Measurements from ENCODE around the gene TIMP3. TPM values are rescaled to one million over a fixed set of nuclear protein-coding genes. Genes with fewer than 3 reads are reported as not detected.

TIMP3 gene
- total RNA-seq, 1 experiment from 2014 or later, result 3.3 TPM

DNA sequence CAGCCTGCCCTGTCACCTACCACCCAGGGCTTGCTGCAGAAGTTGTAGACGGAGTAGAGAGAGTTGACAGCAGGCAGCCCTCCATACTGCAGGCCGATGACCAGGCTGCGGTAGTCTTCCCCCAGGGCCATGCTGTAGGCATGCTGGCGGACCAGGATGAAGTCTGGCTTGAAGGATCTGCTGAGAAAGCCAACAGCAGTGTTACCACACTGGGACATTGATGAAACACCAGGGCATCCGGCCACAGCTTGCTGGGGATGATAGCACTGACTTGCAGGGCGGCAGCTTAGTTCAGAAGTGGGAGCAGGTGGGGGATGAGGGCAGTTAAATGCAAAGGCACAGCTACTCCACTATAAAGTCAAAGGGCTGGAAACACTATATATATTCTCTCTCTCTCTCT is 67.4 kb downstream of the TIMP3 start:
- POLR2A ChIA-PET, result no interaction called here
- Mint-ChIP-seq H3K27me3 (ENCODE audit: low read depth) (no peaks in the 10 kb centered on the region), H3K9me3 (peaks cover 4% of the 10 kb centered on the region; the same call in 1 of the 2 replicates), H3K36me3 (peaks cover 2% of the 10 kb centered on the region; the same call in 1 of the 2 replicates), H3K27ac (no peak overlapping the region), H3K4me3 (no peak overlapping the region), H3K4me1 (peaks cover 7% of the 10 kb centered on the region; the same call in 1 of the 2 replicates)
- ATAC-seq, result no peak
- DNase-seq (ENCODE audit: low spot score), result no peak
- CTCF ChIA-PET, result interaction anchor here (0.6 kb wide), 1 partner anchor 107 kb away, joined by 3 read pairs; no protein-coding TSS in a partner anchor
- TF ChIP-seq SMAD4 (CRISPR knock-in tag; IDR thresholded peaks at IDR 0.05) (no peak), NR3C1 (CRISPR knock-in tag; conservative IDR thresholded peaks at IDR 0.05; ENCODE audit: low read depth) (no peak), JAZF1 (CRISPR knock-in tag; IDR thresholded peaks at IDR 0.05) (no peak), RELA (CRISPR knock-in tag; IDR thresholded peaks at IDR 0.05; ENCODE audit: borderline replicate concordance) (no peak), NR2C2 (CRISPR knock-in tag; IDR thresholded peaks at IDR 0.05) (no peak), GRHL2 (CRISPR knock-in tag; IDR thresholded peaks at IDR 0.05; ENCODE audit: insufficient replicate concordance, severe bottlenecking) (no peak), SOX15 (CRISPR knock-in tag; IDR thresholded peaks at IDR 0.05) (no peak), MXD4 (CRISPR knock-in tag; IDR thresholded peaks at IDR 0.05; ENCODE audit: borderline replicate concordance) (no peak), ZNF232 (CRISPR knock-in tag; IDR thresholded peaks at IDR 0.05) (no peak), HMGA2 (CRISPR knock-in tag; IDR thresholded peaks at IDR 0.05) (no peak)
- TF ChIP-seq, protein P1, sequence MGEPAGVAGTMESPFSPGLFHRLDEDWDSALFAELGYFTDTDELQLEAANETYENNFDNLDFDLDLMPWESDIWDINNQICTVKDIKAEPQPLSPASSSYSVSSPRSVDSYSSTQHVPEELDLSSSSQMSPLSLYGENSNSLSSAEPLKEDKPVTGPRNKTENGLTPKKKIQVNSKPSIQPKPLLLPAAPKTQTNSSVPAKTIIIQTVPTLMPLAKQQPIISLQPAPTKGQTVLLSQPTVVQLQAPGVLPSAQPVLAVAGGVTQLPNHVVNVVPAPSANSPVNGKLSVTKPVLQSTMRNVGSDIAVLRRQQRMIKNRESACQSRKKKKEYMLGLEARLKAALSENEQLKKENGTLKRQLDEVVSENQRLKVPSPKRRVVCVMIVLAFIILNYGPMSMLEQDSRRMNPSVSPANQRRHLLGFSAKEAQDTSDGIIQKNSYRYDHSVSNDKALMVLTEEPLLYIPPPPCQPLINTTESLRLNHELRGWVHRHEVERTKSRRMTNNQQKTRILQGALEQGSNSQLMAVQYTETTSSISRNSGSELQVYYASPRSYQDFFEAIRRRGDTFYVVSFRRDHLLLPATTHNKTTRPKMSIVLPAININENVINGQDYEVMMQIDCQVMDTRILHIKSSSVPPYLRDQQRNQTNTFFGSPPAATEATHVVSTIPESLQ (CRISPR knock-in tag; IDR thresholded peaks at IDR 0.05), result no peak
- TF ChIP-seq, protein P2, sequence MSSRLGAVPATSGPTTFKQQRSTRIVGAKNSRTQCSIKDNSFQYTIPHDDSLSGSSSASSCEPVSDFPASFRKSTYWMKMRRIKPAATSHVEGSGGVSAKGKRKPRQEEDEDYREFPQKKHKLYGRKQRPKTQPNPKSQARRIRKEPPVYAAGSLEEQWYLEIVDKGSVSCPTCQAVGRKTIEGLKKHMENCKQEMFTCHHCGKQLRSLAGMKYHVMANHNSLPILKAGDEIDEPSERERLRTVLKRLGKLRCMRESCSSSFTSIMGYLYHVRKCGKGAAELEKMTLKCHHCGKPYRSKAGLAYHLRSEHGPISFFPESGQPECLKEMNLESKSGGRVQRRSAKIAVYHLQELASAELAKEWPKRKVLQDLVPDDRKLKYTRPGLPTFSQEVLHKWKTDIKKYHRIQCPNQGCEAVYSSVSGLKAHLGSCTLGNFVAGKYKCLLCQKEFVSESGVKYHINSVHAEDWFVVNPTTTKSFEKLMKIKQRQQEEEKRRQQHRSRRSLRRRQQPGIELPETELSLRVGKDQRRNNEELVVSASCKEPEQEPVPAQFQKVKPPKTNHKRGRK (CRISPR knock-in tag; IDR thresholded peaks at IDR 0.05; ENCODE audit: borderline replicate concordance), result no peak
- TF ChIP-seq, protein P3, sequence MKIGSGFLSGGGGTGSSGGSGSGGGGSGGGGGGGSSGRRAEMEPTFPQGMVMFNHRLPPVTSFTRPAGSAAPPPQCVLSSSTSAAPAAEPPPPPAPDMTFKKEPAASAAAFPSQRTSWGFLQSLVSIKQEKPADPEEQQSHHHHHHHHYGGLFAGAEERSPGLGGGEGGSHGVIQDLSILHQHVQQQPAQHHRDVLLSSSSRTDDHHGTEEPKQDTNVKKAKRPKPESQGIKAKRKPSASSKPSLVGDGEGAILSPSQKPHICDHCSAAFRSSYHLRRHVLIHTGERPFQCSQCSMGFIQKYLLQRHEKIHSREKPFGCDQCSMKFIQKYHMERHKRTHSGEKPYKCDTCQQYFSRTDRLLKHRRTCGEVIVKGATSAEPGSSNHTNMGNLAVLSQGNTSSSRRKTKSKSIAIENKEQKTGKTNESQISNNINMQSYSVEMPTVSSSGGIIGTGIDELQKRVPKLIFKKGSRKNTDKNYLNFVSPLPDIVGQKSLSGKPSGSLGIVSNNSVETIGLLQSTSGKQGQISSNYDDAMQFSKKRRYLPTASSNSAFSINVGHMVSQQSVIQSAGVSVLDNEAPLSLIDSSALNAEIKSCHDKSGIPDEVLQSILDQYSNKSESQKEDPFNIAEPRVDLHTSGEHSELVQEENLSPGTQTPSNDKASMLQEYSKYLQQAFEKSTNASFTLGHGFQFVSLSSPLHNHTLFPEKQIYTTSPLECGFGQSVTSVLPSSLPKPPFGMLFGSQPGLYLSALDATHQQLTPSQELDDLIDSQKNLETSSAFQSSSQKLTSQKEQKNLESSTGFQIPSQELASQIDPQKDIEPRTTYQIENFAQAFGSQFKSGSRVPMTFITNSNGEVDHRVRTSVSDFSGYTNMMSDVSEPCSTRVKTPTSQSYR (CRISPR knock-in tag; IDR thresholded peaks at IDR 0.05), result no peak
- TF ChIP-seq, protein P4, sequence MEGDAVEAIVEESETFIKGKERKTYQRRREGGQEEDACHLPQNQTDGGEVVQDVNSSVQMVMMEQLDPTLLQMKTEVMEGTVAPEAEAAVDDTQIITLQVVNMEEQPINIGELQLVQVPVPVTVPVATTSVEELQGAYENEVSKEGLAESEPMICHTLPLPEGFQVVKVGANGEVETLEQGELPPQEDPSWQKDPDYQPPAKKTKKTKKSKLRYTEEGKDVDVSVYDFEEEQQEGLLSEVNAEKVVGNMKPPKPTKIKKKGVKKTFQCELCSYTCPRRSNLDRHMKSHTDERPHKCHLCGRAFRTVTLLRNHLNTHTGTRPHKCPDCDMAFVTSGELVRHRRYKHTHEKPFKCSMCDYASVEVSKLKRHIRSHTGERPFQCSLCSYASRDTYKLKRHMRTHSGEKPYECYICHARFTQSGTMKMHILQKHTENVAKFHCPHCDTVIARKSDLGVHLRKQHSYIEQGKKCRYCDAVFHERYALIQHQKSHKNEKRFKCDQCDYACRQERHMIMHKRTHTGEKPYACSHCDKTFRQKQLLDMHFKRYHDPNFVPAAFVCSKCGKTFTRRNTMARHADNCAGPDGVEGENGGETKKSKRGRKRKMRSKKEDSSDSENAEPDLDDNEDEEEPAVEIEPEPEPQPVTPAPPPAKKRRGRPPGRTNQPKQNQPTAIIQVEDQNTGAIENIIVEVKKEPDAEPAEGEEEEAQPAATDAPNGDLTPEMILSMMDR (IDR thresholded peaks at IDR 0.05), result no peak

DNA sequence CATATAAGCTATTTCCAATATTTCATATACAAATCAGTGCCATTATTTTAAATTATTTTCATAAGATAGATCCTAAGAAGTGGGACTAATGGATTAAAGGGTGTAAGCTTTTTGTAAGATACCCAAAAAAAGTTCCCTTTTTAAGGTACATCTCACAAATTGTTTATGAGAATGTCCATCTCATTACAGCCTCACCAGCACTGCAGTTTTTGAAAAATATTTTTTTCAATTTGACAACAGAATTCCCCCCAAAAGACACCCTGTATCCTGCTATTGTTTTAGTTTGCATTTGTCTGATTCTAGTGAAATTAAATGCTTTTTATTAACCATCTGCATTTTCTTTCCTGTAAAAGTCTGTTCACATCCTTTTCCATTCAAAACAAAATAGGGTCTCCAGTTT is 69.0 kb downstream of the TIMP3 start:
- POLR2A ChIA-PET, result no interaction called here
- H3K27ac Mint-ChIP-seq, result no peak overlapping the region
- H3K9me3 Mint-ChIP-seq, result peaks cover 4% of the 10 kb centered on the region; the same call in 1 of the 2 replicates
- DNase-seq (ENCODE audit: low spot score) (no peak), ATAC-seq (no peak)
- H3K4me1 Mint-ChIP-seq, result no peaks in the 10 kb centered on the region
- no peak overlapping the region for H3K4me3 Mint-ChIP-seq
- CTCF ChIA-PET, result no interaction called here
- H3K36me3 Mint-ChIP-seq, result no peaks in the 10 kb centered on the region
- H3K27me3 Mint-ChIP-seq (ENCODE audit: low read depth), result no peaks in the 10 kb centered on the region; the same call in 1 of the 2 replicates
- TF ChIP-seq, protein P5, sequence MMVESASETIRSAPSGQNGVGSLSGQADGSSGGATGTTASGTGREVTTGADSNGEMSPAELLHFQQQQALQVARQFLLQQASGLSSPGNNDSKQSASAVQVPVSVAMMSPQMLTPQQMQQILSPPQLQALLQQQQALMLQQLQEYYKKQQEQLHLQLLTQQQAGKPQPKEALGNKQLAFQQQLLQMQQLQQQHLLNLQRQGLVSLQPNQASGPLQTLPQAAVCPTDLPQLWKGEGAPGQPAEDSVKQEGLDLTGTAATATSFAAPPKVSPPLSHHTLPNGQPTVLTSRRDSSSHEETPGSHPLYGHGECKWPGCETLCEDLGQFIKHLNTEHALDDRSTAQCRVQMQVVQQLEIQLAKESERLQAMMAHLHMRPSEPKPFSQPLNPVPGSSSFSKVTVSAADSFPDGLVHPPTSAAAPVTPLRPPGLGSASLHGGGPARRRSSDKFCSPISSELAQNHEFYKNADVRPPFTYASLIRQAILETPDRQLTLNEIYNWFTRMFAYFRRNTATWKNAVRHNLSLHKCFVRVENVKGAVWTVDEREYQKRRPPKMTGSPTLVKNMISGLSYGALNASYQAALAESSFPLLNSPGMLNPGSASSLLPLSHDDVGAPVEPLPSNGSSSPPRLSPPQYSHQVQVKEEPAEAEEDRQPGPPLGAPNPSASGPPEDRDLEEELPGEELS (CRISPR knock-in tag; IDR thresholded peaks at IDR 0.05), result no peak
- TF ChIP-seq, protein P6, sequence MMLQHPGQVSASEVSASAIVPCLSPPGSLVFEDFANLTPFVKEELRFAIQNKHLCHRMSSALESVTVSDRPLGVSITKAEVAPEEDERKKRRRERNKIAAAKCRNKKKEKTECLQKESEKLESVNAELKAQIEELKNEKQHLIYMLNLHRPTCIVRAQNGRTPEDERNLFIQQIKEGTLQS (CRISPR knock-in tag; conservative IDR thresholded peaks at IDR 0.05), result no peak
- TF ChIP-seq ESRRA (CRISPR knock-in tag; IDR thresholded peaks at IDR 0.05; ENCODE audit: borderline replicate concordance), result no peak
- TF ChIP-seq, protein P3 (CRISPR knock-in tag; IDR thresholded peaks at IDR 0.05), result no peak
- TF ChIP-seq ZNF232 (CRISPR knock-in tag; IDR thresholded peaks at IDR 0.05), result no peak
- TF ChIP-seq, protein P7, sequence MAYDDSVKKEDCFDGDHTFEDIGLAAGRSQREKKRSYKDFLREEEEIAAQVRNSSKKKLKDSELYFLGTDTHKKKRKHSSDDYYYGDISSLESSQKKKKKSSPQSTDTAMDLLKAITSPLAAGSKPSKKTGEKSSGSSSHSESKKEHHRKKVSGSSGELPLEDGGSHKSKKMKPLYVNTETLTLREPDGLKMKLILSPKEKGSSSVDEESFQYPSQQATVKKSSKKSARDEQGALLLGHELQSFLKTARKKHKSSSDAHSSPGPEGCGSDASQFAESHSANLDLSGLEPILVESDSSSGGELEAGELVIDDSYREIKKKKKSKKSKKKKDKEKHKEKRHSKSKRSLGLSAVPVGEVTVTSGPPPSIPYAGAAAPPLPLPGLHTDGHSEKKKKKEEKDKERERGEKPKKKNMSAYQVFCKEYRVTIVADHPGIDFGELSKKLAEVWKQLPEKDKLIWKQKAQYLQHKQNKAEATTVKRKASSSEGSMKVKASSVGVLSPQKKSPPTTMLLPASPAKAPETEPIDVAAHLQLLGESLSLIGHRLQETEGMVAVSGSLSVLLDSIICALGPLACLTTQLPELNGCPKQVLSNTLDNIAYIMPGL (CRISPR knock-in tag; IDR thresholded peaks at IDR 0.05), result no peak
